Midbrain (tissue), 1 donor: ENCODE data around the gene STARD13.

ENCODE experiments used
- DNase-seq: peaks from one replicate; lab custom pipeline; 2025; lab: John Stamatoyannopoulos, UW

STARD13 gene

GRCh38 chr13:33090755-33091414, 194.7 kb downstream of the STARD13 start:
- no peak for DNase-seq

- no peak for DNase-seq
Observed at GRCh38 chr13:33089311-33089710, 196.2 kb downstream of the STARD13 start.

- DNase-seq, result no peak
Observed at GRCh38 chr13:33087790-33088189, 197.8 kb downstream of the STARD13 start.

GRCh38 chr13:33087091-33087490, 198.5 kb downstream of the STARD13 start:
- DNase-seq, result no peak

GRCh38 chr13:33083054-33083453, 202.5 kb downstream of the STARD13 start:
- no peak for DNase-seq

- no peak for DNase-seq
Observed at GRCh38 chr13:33081666-33082065, 203.9 kb downstream of the STARD13 start.

GRCh38 chr13:33080972-33081590, 204.5 kb downstream of the STARD13 start:
- no peak for DNase-seq

- no peak for DNase-seq
Observed at GRCh38 chr13:33079960-33080359, 205.6 kb downstream of the STARD13 start.

- DNase-seq, result no peak
Observed at GRCh38 chr13:33078263-33078662, 207.3 kb downstream of the STARD13 start.

GRCh38 chr13:33076001-33076992, 209.3 kb downstream of the STARD13 start:
- DNase-seq, result peak; percentile 23

GRCh38 chr13:33073338-33073737, 212.2 kb downstream of the STARD13 start:
- no peak for DNase-seq

GRCh38 chr13:33072759-33073158, 212.8 kb downstream of the STARD13 start:
- no peak for DNase-seq

- DNase-seq, result peak; percentile 62
Observed at GRCh38 chr13:33072282-33072681, 213.3 kb downstream of the STARD13 start.

GRCh38 chr13:33070713-33071112, 214.8 kb downstream of the STARD13 start:
- no peak for DNase-seq

GRCh38 chr13:33069365-33069764, 216.2 kb downstream of the STARD13 start:
- peak; percentile 31 for DNase-seq

GRCh38 chr13:33066329-33066728, 219.2 kb downstream of the STARD13 start:
- no peak for DNase-seq

- DNase-seq, result no peak
Observed at GRCh38 chr13:33060815-33061214, 224.7 kb downstream of the STARD13 start.

GRCh38 chr13:33058776-33059327, 226.7 kb downstream of the STARD13 start:
- no peak for DNase-seq

- no peak for DNase-seq
Observed at GRCh38 chr13:33057019-33057780, 228.4 kb downstream of the STARD13 start.

- DNase-seq, result no peak
Observed at GRCh38 chr13:33053397-33054066, 232.0 kb downstream of the STARD13 start.
